IMR-90 (cell line): ENCODE results near the gene RFPL2. TPM values are rescaled to one million over a fixed set of nuclear protein-coding genes. Genes with fewer than 3 reads are reported as not detected.
"Not testable (repeated sequence)": the region's sequence is repeated elsewhere in the genome, so short reads cannot be mapped to it uniquely, and the experiment has no call there.

Experiments
- ATAC-seq: fragments of 200-7000 bp; cut with Tn5 transposase; 2 replicates; pipeline ENCODE4 v1.9.1; 2020; ENCODE audit warnings: low read depth, mild to moderate bottlenecking, moderate library complexity
- BruUV-seq: library from RNA; stranded (reverse); fragments of 400-500 nt; replicated peaks from 2 replicates; lab custom pipeline; 2021; lab: Mats Ljungman, UMichigan
- CTCF ChIA-PET: fragments of 300-600 bp; formaldehyde crosslinking; extraction: SDS; loops from one replicate; lab custom pipeline; 2021; ENCODE audit warnings: antibody characterized with exemption; lab: Yijun Ruan, JAX
- POLR2A ChIA-PET: fragments of 300-600 bp; sonication (Branson Sonifier 250); formaldehyde crosslinking; loops from one replicate; lab custom pipeline; 2022; ENCODE audit warnings: antibody characterized with exemption; ENCODE audit not compliant: unreplicated experiment; lab: Charles Lee
- DNase-seq: peaks from one replicate; pipeline ENCODE4 v3.0.0; 2013
- H2AFZ ChIP-seq: replicated peaks from 2 replicates; pipeline ENCODE3; 2013; ENCODE audit warnings: low read length, mild to moderate bottlenecking; ENCODE audit not compliant: poor library complexity
- H2AK5ac ChIP-seq: 2 replicates; pipeline ENCODE4 v1.6.1; 2013; ENCODE audit warnings: low read depth, low read length, inconsistent platforms
- H2AK9ac ChIP-seq: replicated peaks from 2 replicates; pipeline ENCODE3; 2013; ENCODE audit warnings: mild to moderate bottlenecking, low read depth, low read length, moderate library complexity; ENCODE audit not compliant: poor library complexity
- H2BK120ac ChIP-seq: 2 replicates; pipeline ENCODE4 v1.6.1; 2013; ENCODE audit warnings: low read depth, low read length, inconsistent platforms
- H2BK15ac ChIP-seq: 3 replicates; pipeline ENCODE4 v1.6.1; 2013; ENCODE audit warnings: low read depth, low read length, inconsistent platforms
- H2BK20ac ChIP-seq: 2 replicates; pipeline ENCODE4 v1.6.1; 2013; ENCODE audit warnings: low read depth, mild to moderate bottlenecking, inconsistent platforms, low read length, moderate library complexity
- H2BK5ac ChIP-seq: 2 replicates; pipeline ENCODE4 v1.6.1; 2013; ENCODE audit warnings: mild to moderate bottlenecking, low read depth, low read length, inconsistent platforms; ENCODE audit not compliant: poor library complexity, severe bottlenecking
- H3K14ac ChIP-seq: replicated peaks from 2 replicates; pipeline ENCODE4 v1.6.1; 2013; ENCODE audit warnings: low read depth, low read length, inconsistent platforms
- H3K18ac ChIP-seq: 2 replicates; pipeline ENCODE4 v1.6.1; 2013; ENCODE audit warnings: low read depth, low read length, control low read depth
- H3K23ac ChIP-seq: 2 replicates; pipeline ENCODE4 v1.6.1; 2013; ENCODE audit warnings: low read depth, low read length, inconsistent platforms
- H3K27ac ChIP-seq: 2 replicates; pipeline ENCODE4 v1.5.1; 2013; ENCODE audit warnings: mild to moderate bottlenecking, control low read depth, low read length; ENCODE audit not compliant: insufficient read depth
- H3K27me3 ChIP-seq: 2 replicates; pipeline ENCODE4 v1.6.1; 2013; ENCODE audit warnings: low read length; ENCODE audit not compliant: control insufficient read depth, insufficient read depth
- H3K36me3 ChIP-seq: 2 replicates; pipeline ENCODE4 v1.6.1; 2013; ENCODE audit warnings: low read length, mixed read lengths; ENCODE audit not compliant: control insufficient read depth, insufficient read depth
- H3K4ac ChIP-seq: 2 replicates; pipeline ENCODE4 v1.6.1; 2013; ENCODE audit warnings: low read depth, low read length, inconsistent platforms
- H3K4me1 ChIP-seq: 2 replicates; pipeline ENCODE4 v1.6.1; 2013; ENCODE audit warnings: low read length, mixed read lengths; ENCODE audit not compliant: control insufficient read depth, insufficient read depth
- H3K4me2 ChIP-seq: 2 replicates; pipeline ENCODE4 v1.6.1; 2013; ENCODE audit warnings: low read depth, mild to moderate bottlenecking, control low read depth, low read length, moderate library complexity
- H3K4me3 ChIP-seq: 2 replicates; pipeline ENCODE4 v1.5.1; 2013; ENCODE audit warnings: low read depth, mild to moderate bottlenecking, control low read depth, low read length, moderate library complexity; ENCODE audit not compliant: insufficient read depth
- H3K56ac ChIP-seq: 2 replicates; pipeline ENCODE4 v1.6.1; 2013; ENCODE audit warnings: low read length, inconsistent platforms; ENCODE audit not compliant: insufficient read depth; ENCODE audit errors: extremely low read depth
- H3K79me1 ChIP-seq, 2 experiments: 2 replicates each; pipeline ENCODE4 v1.6.1; 2013; ENCODE audit warnings: low read length in 2 of 2, inconsistent platforms in 1 of 2, low read depth in 1 of 2
- H3K9ac ChIP-seq: 2 replicates; pipeline ENCODE4 v1.6.1; 2013; ENCODE audit warnings: low read depth, low read length, control low read depth
- H3K9me1 ChIP-seq: 2 replicates; pipeline ENCODE4 v1.6.1; 2013; ENCODE audit warnings: low read length, inconsistent platforms; ENCODE audit not compliant: insufficient read depth
- H3K9me3 ChIP-seq: 2 replicates; pipeline ENCODE4 v1.6.1; 2013; ENCODE audit warnings: low read length; ENCODE audit not compliant: control insufficient read depth, insufficient read depth
- H4K20me1 ChIP-seq: 2 replicates; pipeline ENCODE4 v1.6.1; 2013; ENCODE audit warnings: low read length, inconsistent platforms; ENCODE audit not compliant: insufficient read depth
- H4K5ac ChIP-seq: 2 replicates; pipeline ENCODE4 v1.6.1; 2013; ENCODE audit warnings: mild to moderate bottlenecking, low read depth, low read length, control low read depth
- H4K8ac ChIP-seq, 2 experiments: 2 replicates each; pipeline ENCODE4 v1.6.1; 2013; ENCODE audit warnings: low read depth in 2 of 2, low read length in 2 of 2, control low read depth in 1 of 2, inconsistent platforms in 1 of 2
- H4K91ac ChIP-seq: 2 replicates; pipeline ENCODE4 v1.6.1; 2013; ENCODE audit warnings: low read depth, low read length, inconsistent platforms; ENCODE audit not compliant: insufficient read depth
- WGBS, 2 experiments: methylation state at CpG; one replicate each; pipeline versions ENCODE4 v1.1.5 to v1.1.7; 2013; ENCODE audit warnings: missing lambda C conversion rate in 2 of 2; ENCODE audit not compliant: insufficient read length in 1 of 2; ENCODE audit errors: extremely low coverage in 2 of 2; 5-methylcytosine and 5-hydroxymethylcytosine counted together
- dilution Hi-C: fragments of 300-500 bp; cut with HindIII; formaldehyde crosslinking; loops from one replicate; pipeline ENCODE4 v1.14.3; 2018; ENCODE audit warnings: low sequenced_read_pairs; ENCODE audit not compliant: unreplicated experiment
- in situ Hi-C: fragments of 300-500 bp; cut with MboI; formaldehyde crosslinking; loops from 3 replicates; pipeline ENCODE4 v1.14.3; 2019; ENCODE audit warnings: low sequenced_read_pairs, inconsistent platforms, mixed read lengths
- intact Hi-C: fragments of 100-400 bp; cut with micrococcal nuclease; formaldehyde crosslinking; loops from 2 replicates; pipeline ENCODE4 v1.10.0; 2022
- polyA plus RNA-seq, 3 experiments: library from polyadenylated mRNA; depleted of rRNA; stranded (reverse); fragments of >200 nt; gene quantifications; 2 replicates each; pipeline ENCODE4 v1.2.3, GENCODE V29; 2012; ENCODE audit warnings: low replicate concordance in 1 of 3
- total RNA-seq: library from RNA; depleted of rRNA; stranded (reverse); fragments of >200 nt; gene quantifications from 2 replicates; pipeline ENCODE4 v1.2.3, GENCODE V29; 2012

Gene RFPL2
- total and polyA plus RNA-seq, 2 of the 4 experiments (the other 2 are of a cell fraction), result not detected

DNA sequence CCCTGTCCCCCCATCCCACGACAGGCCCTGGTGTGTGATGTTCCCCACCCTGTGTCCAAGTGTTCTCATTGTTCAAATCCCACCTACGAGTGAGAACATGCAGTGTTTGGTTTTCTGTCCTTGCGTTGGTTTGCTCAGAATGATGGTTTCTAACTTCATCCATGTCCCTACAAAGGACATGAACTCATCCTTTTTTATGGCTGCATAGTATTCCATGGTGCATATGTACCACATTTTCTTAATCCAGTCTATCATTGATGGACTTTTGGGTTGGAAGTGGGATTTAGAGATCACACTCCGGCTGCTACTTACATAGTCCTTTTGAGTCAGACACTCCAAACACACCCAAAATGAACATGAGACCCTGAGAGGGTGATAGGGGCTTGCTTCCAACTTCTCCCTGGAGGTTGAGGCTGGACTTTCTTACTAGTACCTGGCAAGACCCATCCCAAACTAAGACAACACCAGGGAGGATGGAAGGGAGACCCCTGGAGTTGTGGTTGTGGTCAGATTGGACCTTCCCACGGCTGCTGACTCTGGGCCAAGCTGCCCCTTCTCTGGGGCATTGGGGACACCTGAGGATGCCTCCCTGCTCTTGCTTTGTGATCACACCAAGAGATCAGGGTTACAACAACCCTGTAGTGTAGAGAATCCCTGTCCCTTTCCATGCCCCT lies 7.2 kb downstream of the RFPL2 start:
- H3K27me3 ChIP-seq, ATAC-seq, H2AK9ac ChIP-seq, H2AK5ac ChIP-seq, POLR2A ChIA-PET, H3K4ac ChIP-seq, H4K8ac ChIP-seq, H3K4me3 ChIP-seq, dilution Hi-C loops, H3K14ac ChIP-seq, H4K20me1 ChIP-seq, H3K27ac ChIP-seq, H4K5ac ChIP-seq, H3K36me3 ChIP-seq, H2AFZ ChIP-seq, H3K4me1 ChIP-seq, H3K56ac ChIP-seq, H2BK15ac ChIP-seq, intact Hi-C loops, DNase-seq, CTCF ChIA-PET, H3K9me1 ChIP-seq, BruUV-seq, H3K23ac ChIP-seq, H3K18ac ChIP-seq, H2BK5ac ChIP-seq, H3K9me3 ChIP-seq, H4K91ac ChIP-seq, H3K79me1 ChIP-seq, H2BK20ac ChIP-seq, H2BK120ac ChIP-seq, in situ Hi-C loops, H3K9ac ChIP-seq, H3K4me2 ChIP-seq: not testable (repeated sequence)
- no CpG with 5 or more reads among the region's 5 CpGs for WGBS, 2 experiments

DNA sequence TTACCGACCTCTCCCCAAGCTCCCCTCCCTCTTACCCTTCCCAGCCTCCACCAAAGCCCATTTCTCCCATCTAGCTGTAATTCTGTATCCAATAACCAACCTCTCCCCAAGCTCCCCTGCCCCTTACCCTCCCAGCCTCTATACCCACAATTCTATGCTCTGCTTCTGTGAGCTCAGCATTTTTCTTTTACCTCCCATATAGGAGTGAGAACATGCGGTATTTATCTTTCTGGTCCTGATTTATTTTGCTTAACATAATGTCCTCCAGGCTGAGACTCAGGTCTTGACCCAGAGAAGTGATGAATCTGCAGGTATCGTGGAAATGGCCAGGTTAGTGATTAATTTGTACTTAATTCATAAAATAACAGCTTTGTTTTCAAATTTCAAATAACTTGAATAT lies 9.0 kb downstream of the RFPL2 start:
- H2BK20ac ChIP-seq, result not testable (repeated sequence)

More for the DNA sequence above, 9.0 kb downstream of the RFPL2 start:
- H2BK5ac ChIP-seq, intact Hi-C loops, H3K9ac ChIP-seq, in situ Hi-C loops, H3K79me1 ChIP-seq, H3K27me3 ChIP-seq, H2AK9ac ChIP-seq, H2BK120ac ChIP-seq, CTCF ChIA-PET, H3K18ac ChIP-seq, DNase-seq, H2AFZ ChIP-seq, H4K5ac ChIP-seq, H3K27ac ChIP-seq, H4K20me1 ChIP-seq, H3K4me2 ChIP-seq, H2BK15ac ChIP-seq, H4K91ac ChIP-seq, H3K36me3 ChIP-seq, H3K23ac ChIP-seq, H3K9me1 ChIP-seq, ATAC-seq, H3K4ac ChIP-seq, dilution Hi-C loops, H2AK5ac ChIP-seq, POLR2A ChIA-PET, H3K4me1 ChIP-seq, H3K56ac ChIP-seq, H3K14ac ChIP-seq, H3K4me3 ChIP-seq, H4K8ac ChIP-seq, H3K9me3 ChIP-seq, BruUV-seq: not testable (repeated sequence)
- WGBS, 2 experiments, result 40% methylated on average over 1 of the region's 3 CpGs; no CpG with 5 or more reads in 1 of the 2 experiments
